ENCODE results near the gene SPAG5. TPM values are rescaled to one million over a fixed set of nuclear protein-coding genes. Genes with fewer than 3 reads are reported as not detected.
A peak's percentile ranks its signal among the peaks of the same experiment; 100 is the strongest.

The SPAG5 gene
- total and polyA plus RNA-seq, 9 of the 15 experiments (the other 6 are each of a cell fraction or from before 2014, with no cell fraction given): 94.4 to 286 (median 151) TPM

- ChIA-PET POLR2A (interaction anchor here (0.6 to 16.7 kb wide), 10 partner anchors 8 to 1591 kb away, joined by 3 to 274 read pairs (median 3); partner anchors contain the start of genes FLOT2, SPAG5 and UNC119), CTCF (ENCODE audit: low intra/inter-chr PET ratio) (no interaction called here)
- FAIRE-seq (no peak), ATAC-seq (no peak), DNase-seq (ENCODE audit: extremely low read depth in 1 of 4, low spot score in 3 of 4) (no peak)
- Histone ChIP-seq H3K27ac (ENCODE audit: extremely low read depth, low read depth, low read length) (peak overlapping the region; percentile 91; the same call in 2 of the 3 replicates), H3K27me3 (ENCODE audit: control insufficient read depth in 2 of 2, insufficient read depth in 2 of 2, low read length in 2 of 2) (no peaks in the 10 kb centered on the region), H3K4me1 (replicated peaks in 1 of 2; ENCODE audit: control insufficient read depth in 2 of 2, insufficient read depth in 2 of 2, low read length in 2 of 2) (peaks cover 20 to 24% of the 10 kb centered on the region in 2 experiments), H3K9ac (ENCODE audit: insufficient read depth in 1 of 2, low read depth in 2 of 2, low read length in 2 of 2) (peak overlapping the region in 1 of 2 experiments; percentile 33; a peak in 1 of 4 replicates), H3K9me3 (replicated peaks; ENCODE audit: control insufficient read depth, insufficient read depth, low read depth, low read length) (no peaks in the 10 kb centered on the region), H3K79me2 (ENCODE audit: control insufficient read depth, insufficient read depth, low read length) (peaks cover 23% of the 10 kb centered on the region), H3K36me3 (ENCODE audit: control insufficient read depth, insufficient read depth, low read length) (peaks cover 80% of the 10 kb centered on the region), H4K20me1 (replicated peaks; ENCODE audit: control insufficient read depth, insufficient read depth, low read length) (0 out of 2 replicates have a peak, but pooled peaks cover 10% of the 10 kb centered on the region), H3K4me2 (ENCODE audit: insufficient read depth, low read length) (no peak overlapping the region), H3K4me3 (no peak overlapping the region), H3K9me1 (ENCODE audit: control insufficient read depth, insufficient read depth, low read length) (peaks cover 18% of the 10 kb centered on the region), H2AFZ (ENCODE audit: low read depth, low read length) (no peak overlapping the region)
- 87% methylated on average over 8 of the region's 8 CpGs for WGBS (ENCODE audit: insufficient coverage, low coverage, missing lambda C conversion rate)
- intact Hi-C loops (cut with micrococcal nuclease) (no loop called here), in situ Hi-C loops (cut with MboI) (loop anchor here (5.0 kb wide), 1 partner anchor 359 kb away; no protein-coding TSS in a partner anchor)
- BruUV-seq (replicated peaks): no TSS peak
- TF ChIP-seq ZNF217 (CRISPR knock-in tag; IDR thresholded peaks at IDR 0.05) (no peak), SMARCA5 (IDR thresholded peaks at IDR 0.05) (no peak), LEF1 (IDR thresholded peaks at IDR 0.05) (no peak), SETDB1 (IDR thresholded peaks at IDR 0.05; ENCODE audit: low read length) (no peak), CAMTA2 (CRISPR knock-in tag; conservative IDR thresholded peaks at IDR 0.05) (no peak), ZBTB49 (CRISPR knock-in tag; IDR thresholded peaks at IDR 0.05; ENCODE audit: borderline replicate concordance) (no peak), SMARCC2 (IDR thresholded peaks at IDR 0.05; ENCODE audit: low read depth) (no peak), ZBTB12 (CRISPR knock-in tag; IDR thresholded peaks at IDR 0.05) (no peak), RREB1 (CRISPR knock-in tag; IDR thresholded peaks at IDR 0.05) (no peak)
Measured at GRCh38 chr17:28578246-28579195, 20.3 kb downstream of the SPAG5 start.

All from K562 (cell line).